ENCODE results near the gene CCDC188. TPM values are rescaled to one million over a fixed set of nuclear protein-coding genes. Genes with fewer than 3 reads are reported as not detected.
A peak's percentile ranks its signal among the peaks of the same experiment; 100 is the strongest.

CCDC188 gene
- total and polyA plus RNA-seq, 2 of the 13 experiments (the other 11 are each of a cell fraction or from before 2014, with no cell fraction given): not detected

GRCh38 chr22:20186183-20186870 lies 35.5 kb upstream of the CCDC188 start:
- H3K79me2 ChIP-seq (ENCODE audit: insufficient read depth, low read length): no peaks in the 10 kb centered on the region
- no peak overlapping the region for H3K4me3 ChIP-seq (replicated peaks in 1 of 3; ENCODE audit: insufficient read depth in 1 of 3, low read depth in 2 of 3, low read length in 3 of 3)
- ChIA-PET CTCF (ENCODE audit: low intra/inter-chr PET ratio, low total read pairs) (no interaction called here), POLR2A (no interaction called here)
- WGBS (ENCODE audit: low lambda C conversion rate): 14% methylated on average over 6 of the region's 10 CpGs
- H2AFZ ChIP-seq (ENCODE audit: low read length): no peak overlapping the region
- H3K9ac ChIP-seq (ENCODE audit: insufficient read depth, low read depth, low read length): no peak overlapping the region
- BruUV-seq (replicated peaks): no TSS peak
- H3K4me2 ChIP-seq (ENCODE audit: low read depth, low read length): no peak overlapping the region
- in situ Hi-C loops (cut with HindIII; ENCODE audit: extremely low pct_ligation_motif_present, low pct_unique_long_range_greater_than_20kb): no loop called here
- FAIRE-seq (no peak), DNase-seq (ENCODE audit: low spot score) (peak; percentile 44), ATAC-seq (peak; percentile 71)
- H3K27me3 ChIP-seq (ENCODE audit: control insufficient read depth in 1 of 2, insufficient read depth in 2 of 2, low read length in 2 of 2): peaks cover 18 to 43% of the 10 kb centered on the region in 2 experiments; a peak in 4 of 5 replicates
- no peaks in the 10 kb centered on the region for H3K36me3 ChIP-seq (replicated peaks in 1 of 2; ENCODE audit: control insufficient read depth in 1 of 2, insufficient read depth in 2 of 2, low read length in 2 of 2)
- no peaks in the 10 kb centered on the region for H3K9me3 ChIP-seq (ENCODE audit: low read length)
- 0 out of 2 replicates have a peak, but pooled peaks cover 3% of the 10 kb centered on the region for H4K20me1 ChIP-seq (ENCODE audit: insufficient read depth, low read length)
- H3K27ac ChIP-seq (ENCODE audit: extremely low read length, insufficient read depth, low read length): no peak overlapping the region
- intact Hi-C loops (cut with micrococcal nuclease; ENCODE audit: unreplicated experiment): no loop called here
- no peaks in the 10 kb centered on the region for H3K4me1 ChIP-seq (ENCODE audit: insufficient read depth, low read length)
- TF ChIP-seq ZSCAN9 (CRISPR knock-in tag; IDR thresholded peaks at IDR 0.05; ENCODE audit: borderline replicate concordance): no peak
- TF ChIP-seq HNF1A (IDR thresholded peaks at IDR 0.05; ENCODE audit: low read depth): no peak
- TF ChIP-seq HNF1A (CRISPR knock-in tag; IDR thresholded peaks at IDR 0.05; ENCODE audit: borderline replicate concordance): no peak
- no peak for TF ChIP-seq ATF4 (CRISPR knock-in tag; IDR thresholded peaks at IDR 0.05)
- peak; percentile 39 for TF ChIP-seq CTCF (CRISPR knock-in tag; IDR thresholded peaks at IDR 0.05)
- TF ChIP-seq TGIF2 (CRISPR knock-in tag; IDR thresholded peaks at IDR 0.05): no peak
- no peak for TF ChIP-seq ZSCAN21 (CRISPR knock-in tag; IDR thresholded peaks at IDR 0.05; ENCODE audit: borderline replicate concordance)
- TF ChIP-seq STAG1 (CRISPR knock-in tag; IDR thresholded peaks at IDR 0.05): 0 out of 2 replicates have a peak, but pooled peaks have one; percentile 21
- TF ChIP-seq MXD1 (CRISPR knock-in tag; IDR thresholded peaks at IDR 0.05): no peak
- TF ChIP-seq ZBTB10 (CRISPR knock-in tag; IDR thresholded peaks at IDR 0.05; ENCODE audit: borderline replicate concordance): no peak
- no peak for TF ChIP-seq ZNF34 (CRISPR knock-in tag; IDR thresholded peaks at IDR 0.05; ENCODE audit: borderline replicate concordance)
- no peak for TF ChIP-seq MAZ (IDR thresholded peaks at IDR 0.05; ENCODE audit: borderline replicate concordance, low read depth, low read length)
- TF ChIP-seq MAZ (CRISPR knock-in tag; IDR thresholded peaks at IDR 0.05; ENCODE audit: low read depth): no peak
